SU-DHL-6 (cell line): ENCODE measurements around the gene NDUFB11.

Source experiments
- H2AFZ ChIP-seq: fragments of 200-600 bp; sonication (generic); 2 replicates; pipeline ENCODE4 v1.6.1; 2014; ENCODE audit warnings: low read depth, mild to moderate bottlenecking, moderate library complexity, mixed read lengths, antibody characterized with exemption, low read length; ENCODE audit not compliant: severe bottlenecking
- H3F3A ChIP-seq: fragments of 200-600 bp; shearing (Covaris generic); 2 replicates; pipeline ENCODE4 v1.6.0; 2016; ENCODE audit warnings: antibody characterized with exemption, mild to moderate bottlenecking; ENCODE audit not compliant: insufficient read depth
- H3K27ac ChIP-seq: fragments of 200-600 bp; sonication (generic); 2 replicates; pipeline ENCODE4 v1.5.1; 2016; ENCODE audit warnings: low read depth, mild to moderate bottlenecking, low read length, moderate library complexity, mixed read lengths
- H3K27me3 ChIP-seq: fragments of 200-600 bp; sonication (generic), shearing (Covaris generic); 2 replicates; pipeline ENCODE4 v1.6.0; 2014; ENCODE audit warnings: mild to moderate bottlenecking, low read length
- H3K36me3 ChIP-seq: fragments of 200-600 bp; sonication (generic); 2 replicates; pipeline ENCODE4 v1.6.1; 2014; ENCODE audit warnings: mild to moderate bottlenecking, low read length, mixed read lengths
- H3K4me2 ChIP-seq: fragments of 300-600, 200-600 bp; shearing (Covaris generic), sonication (generic); 2 replicates; pipeline ENCODE4 v1.6.0; 2014; ENCODE audit warnings: low read length, low read depth, mild to moderate bottlenecking; ENCODE audit not compliant: poor library complexity, severe bottlenecking
- H3K4me3 ChIP-seq: fragments of 200-600 bp; sonication (generic); 2 replicates; pipeline ENCODE4 v1.5.1; 2014; ENCODE audit warnings: antibody characterized with exemption, low read length, mild to moderate bottlenecking, mixed read lengths; ENCODE audit not compliant: insufficient read depth, poor library complexity, severe bottlenecking
- H3K79me2 ChIP-seq: fragments of 200-600 bp; sonication (generic); 2 replicates; pipeline ENCODE4 v1.6.1; 2014; ENCODE audit warnings: mild to moderate bottlenecking, low read length, moderate library complexity; ENCODE audit not compliant: insufficient read depth
- H3K9ac ChIP-seq: fragments of 200-600 bp; sonication (generic); 2 replicates; pipeline ENCODE4 v1.7.0; 2014; ENCODE audit warnings: mild to moderate bottlenecking, low read length
- H3K9me2 ChIP-seq: fragments of 200-600 bp; sonication (generic); replicated peaks from 2 replicates; pipeline ENCODE4 v1.6.1; 2014; ENCODE audit warnings: low read length; ENCODE audit not compliant: insufficient read depth
- H3K9me3 ChIP-seq: fragments of 200-600 bp; sonication (generic); 2 replicates; pipeline ENCODE4 v1.6.1; 2014; ENCODE audit warnings: low read length, mixed read lengths; ENCODE audit not compliant: insufficient read depth
- H4K20me1 ChIP-seq: fragments of 200-600 bp; sonication (generic); 2 replicates; pipeline ENCODE4 v1.6.1; 2014; ENCODE audit warnings: low read depth, mild to moderate bottlenecking, antibody characterized with exemption, low read length, moderate library complexity, mixed read lengths
- EZH2phosphoT487 ChIP-seq: fragments of 200-600 bp; sonication (generic), shearing (Covaris generic); conservative IDR thresholded peaks from 2 replicates; pipeline ENCODE4 v1.6.1; 2018; ENCODE audit warnings: mild to moderate bottlenecking, antibody characterized with exemption, low read length, moderate library complexity, mixed read lengths
- TF ChIP-seq, protein P1 (sequence below): fragments of 200-600 bp; sonication (generic); IDR thresholded peaks from one replicate; pipeline ENCODE4 v1.5.1; 2017; ENCODE audit warnings: antibody characterized with exemption, mild to moderate bottlenecking, low read length, moderate library complexity; ENCODE audit not compliant: insufficient read depth, poor library complexity, severe bottlenecking

NDUFB11 gene

DNA sequence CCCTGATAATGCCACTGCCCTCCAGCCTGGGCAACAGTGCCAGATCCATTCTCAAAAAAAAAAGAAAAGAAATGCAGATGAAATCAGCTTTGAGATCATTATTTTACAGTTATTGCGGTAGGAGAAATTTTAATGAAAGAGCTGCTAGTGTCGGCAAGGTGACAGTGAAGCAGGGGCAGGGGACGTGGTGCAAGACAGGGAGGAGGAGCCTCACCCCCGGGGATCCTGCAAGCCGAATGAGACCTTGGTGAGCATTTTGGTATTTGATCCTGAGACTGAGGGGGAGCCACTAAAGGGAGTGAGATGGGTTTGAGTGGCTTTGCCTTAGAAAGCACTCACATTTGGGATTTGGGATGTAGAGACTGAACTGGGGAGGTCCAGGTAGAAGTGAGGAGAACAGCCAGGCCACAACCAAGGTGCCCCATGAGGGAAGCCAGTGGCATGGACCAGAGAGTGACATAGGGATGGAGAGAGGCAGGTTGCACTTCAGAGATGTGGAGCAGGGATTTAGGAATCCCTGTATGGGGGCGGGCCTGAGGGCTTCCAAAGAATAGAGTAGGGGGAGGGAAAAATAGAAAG, 24.1 kb upstream of the NDUFB11 start:
- Histone ChIP-seq H3K36me3 (no peaks in the 10 kb centered on the region), H3K27me3 (no peaks in the 10 kb centered on the region), H3K9ac (no peak overlapping the region), H3K9me2 (no peaks in the 10 kb centered on the region), H4K20me1 (no peaks in the 10 kb centered on the region), H3K79me2 (peaks cover 12% of the 10 kb centered on the region; the same call in 1 of the 2 replicates), H3K9me3 (no peaks in the 10 kb centered on the region), H3K4me2 (no peak overlapping the region), H2AFZ (no peak overlapping the region), H3K27ac (no peak overlapping the region), H3K4me3 (no peak overlapping the region), H3F3A (no peaks in the 10 kb centered on the region)
- TF ChIP-seq, protein P1, sequence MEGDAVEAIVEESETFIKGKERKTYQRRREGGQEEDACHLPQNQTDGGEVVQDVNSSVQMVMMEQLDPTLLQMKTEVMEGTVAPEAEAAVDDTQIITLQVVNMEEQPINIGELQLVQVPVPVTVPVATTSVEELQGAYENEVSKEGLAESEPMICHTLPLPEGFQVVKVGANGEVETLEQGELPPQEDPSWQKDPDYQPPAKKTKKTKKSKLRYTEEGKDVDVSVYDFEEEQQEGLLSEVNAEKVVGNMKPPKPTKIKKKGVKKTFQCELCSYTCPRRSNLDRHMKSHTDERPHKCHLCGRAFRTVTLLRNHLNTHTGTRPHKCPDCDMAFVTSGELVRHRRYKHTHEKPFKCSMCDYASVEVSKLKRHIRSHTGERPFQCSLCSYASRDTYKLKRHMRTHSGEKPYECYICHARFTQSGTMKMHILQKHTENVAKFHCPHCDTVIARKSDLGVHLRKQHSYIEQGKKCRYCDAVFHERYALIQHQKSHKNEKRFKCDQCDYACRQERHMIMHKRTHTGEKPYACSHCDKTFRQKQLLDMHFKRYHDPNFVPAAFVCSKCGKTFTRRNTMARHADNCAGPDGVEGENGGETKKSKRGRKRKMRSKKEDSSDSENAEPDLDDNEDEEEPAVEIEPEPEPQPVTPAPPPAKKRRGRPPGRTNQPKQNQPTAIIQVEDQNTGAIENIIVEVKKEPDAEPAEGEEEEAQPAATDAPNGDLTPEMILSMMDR, result no peak
- no peak for TF ChIP-seq EZH2phosphoT487

DNA sequence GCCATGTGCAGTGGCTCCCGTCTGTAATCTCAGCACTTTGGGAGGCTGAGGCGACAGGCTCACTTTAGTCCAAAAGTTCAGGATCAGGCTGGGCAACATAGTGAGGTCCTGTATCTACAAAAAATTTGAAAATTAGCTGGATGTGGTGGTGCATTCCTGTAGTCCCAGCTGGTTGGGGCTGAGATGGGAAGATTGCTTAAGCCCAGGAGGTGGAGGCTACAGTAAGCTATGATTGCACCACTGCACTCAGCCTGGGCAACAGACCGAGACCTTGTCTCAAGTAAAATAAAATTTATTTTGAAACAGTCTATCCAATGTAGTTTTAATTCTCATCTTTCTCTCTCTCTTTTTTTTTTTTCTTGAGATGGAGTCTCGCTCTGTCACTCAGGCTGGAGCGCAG, 21.6 kb upstream of the NDUFB11 start:
- Histone ChIP-seq H3K9me3 (no peaks in the 10 kb centered on the region), H4K20me1 (no peaks in the 10 kb centered on the region), H3K79me2 (peaks cover 34% of the 10 kb centered on the region), H3K4me3 (no peak overlapping the region), H3K9ac (no peak overlapping the region), H3K27me3 (no peaks in the 10 kb centered on the region), H3F3A (no peaks in the 10 kb centered on the region), H3K9me2 (no peaks in the 10 kb centered on the region), H3K36me3 (no peaks in the 10 kb centered on the region), H2AFZ (no peak overlapping the region), H3K27ac (no peak overlapping the region), H3K4me2 (no peak overlapping the region)
- TF ChIP-seq, protein P1, result no peak
- no peak for TF ChIP-seq EZH2phosphoT487

DNA sequence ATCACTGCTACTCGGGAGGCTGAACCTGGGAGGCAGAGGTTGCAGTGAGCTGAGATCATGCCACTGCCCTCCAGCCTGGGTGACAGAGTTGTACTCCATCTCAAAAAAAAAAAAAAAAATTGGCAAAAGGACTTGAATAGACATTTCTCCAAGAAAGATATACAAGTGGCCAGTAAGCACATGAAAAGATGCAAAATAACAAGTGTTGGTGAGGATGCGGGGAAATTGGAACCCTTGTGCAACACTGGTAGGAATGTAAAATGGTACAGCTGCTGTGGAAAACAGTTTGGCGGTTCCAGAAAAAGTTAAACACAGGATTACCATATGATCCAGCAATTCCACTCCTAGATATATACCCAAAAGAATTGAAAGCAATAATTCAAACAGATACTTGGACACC, 19.9 kb upstream of the NDUFB11 start:
- H3K79me2 ChIP-seq, result peaks cover 41% of the 10 kb centered on the region
- H3K27ac ChIP-seq, result no peak overlapping the region
- no peaks in the 10 kb centered on the region for H3K27me3 ChIP-seq
- no peak overlapping the region for H3K9ac ChIP-seq
- no peak overlapping the region for H3K4me2 ChIP-seq
- no peaks in the 10 kb centered on the region for H4K20me1 ChIP-seq
- TF ChIP-seq EZH2phosphoT487, result no peak
- TF ChIP-seq, protein P1, result no peak
- H3K4me3 ChIP-seq, result no peak overlapping the region
- no peaks in the 10 kb centered on the region for H3K9me2 ChIP-seq
- H3K36me3 ChIP-seq, result no peaks in the 10 kb centered on the region
- no peaks in the 10 kb centered on the region for H3F3A ChIP-seq
- H3K9me3 ChIP-seq, result no peaks in the 10 kb centered on the region
- no peak overlapping the region for H2AFZ ChIP-seq
